Occipital lobe (tissue), 2 donors: ENCODE measurements around the gene CUL1. TPM values are rescaled to one million over a fixed set of nuclear protein-coding genes. Genes with fewer than 3 reads are reported as not detected.

ENCODE experiments used
- DNase-seq: peaks from one replicate; lab custom pipeline; 2025; lab: John Stamatoyannopoulos, UW
- total RNA-seq: library from RNA; depleted of rRNA; stranded (reverse); fragments of >200 nt; gene quantifications from one replicate; pipeline ENCODE4 v1.2.3, GENCODE V29; 2014

Gene CUL1
- total RNA-seq, 1 donor from 2014 or later = 60.2 TPM

GRCh38 chr7:148761499-148762278, 63.0 kb downstream of the CUL1 start:
- no peak for DNase-seq

- DNase-seq = no peak
Measured at GRCh38 chr7:148763622-148764021, 64.9 kb downstream of the CUL1 start.

- DNase-seq = no peak
Measured at GRCh38 chr7:148770004-148770403, 71.3 kb downstream of the CUL1 start.

GRCh38 chr7:148772297-148773089, 73.8 kb downstream of the CUL1 start:
- no peak for DNase-seq

- no peak for DNase-seq
Measured at GRCh38 chr7:148773334-148773733, 74.6 kb downstream of the CUL1 start.

GRCh38 chr7:148774471-148774870, 75.8 kb downstream of the CUL1 start:
- no peak for DNase-seq

- no peak for DNase-seq
Measured at GRCh38 chr7:148782757-148783456, 84.2 kb downstream of the CUL1 start.

GRCh38 chr7:148783801-148784527, 85.3 kb downstream of the CUL1 start:
- no peak for DNase-seq

- no peak for DNase-seq
Measured at GRCh38 chr7:148787571-148788295, 89.0 kb downstream of the CUL1 start.

- no peak for DNase-seq
Measured at GRCh38 chr7:148789220-148789619, 90.5 kb downstream of the CUL1 start.

GRCh38 chr7:148790131-148790726, 91.5 kb downstream of the CUL1 start:
- no peak for DNase-seq

GRCh38 chr7:148790850-148791249, 92.1 kb downstream of the CUL1 start:
- DNase-seq = no peak

GRCh38 chr7:148791546-148791945, 92.8 kb downstream of the CUL1 start:
- DNase-seq = no peak

- DNase-seq = no peak
Measured at GRCh38 chr7:148793590-148793989, 94.9 kb downstream of the CUL1 start.

GRCh38 chr7:148794476-148794875, 95.8 kb downstream of the CUL1 start:
- no peak for DNase-seq

- DNase-seq = no peak
Measured at GRCh38 chr7:148796841-148797240, 98.1 kb downstream of the CUL1 start.

GRCh38 chr7:148799893-148800555, 101.3 kb downstream of the CUL1 start:
- DNase-seq = no peak

- no peak for DNase-seq
Measured at GRCh38 chr7:148800677-148801076, 102.0 kb downstream of the CUL1 start.

- no peak for DNase-seq
Measured at GRCh38 chr7:148802101-148802493, 103.4 kb downstream of the CUL1 start.

- no peak for DNase-seq
Measured at GRCh38 chr7:148803094-148803493, 104.4 kb downstream of the CUL1 start.
